Fibroblast of villous mesenchyme (primary cell): ENCODE data around the gene SERPINB5. TPM values are rescaled to one million over a fixed set of nuclear protein-coding genes. Genes with fewer than 3 reads are reported as not detected.

Experiments used
- DNase-seq: peaks from one replicate; pipeline ENCODE4 v3.0.0-alpha.2; 2010; ENCODE audit warnings: low read depth
- H3K4me3 ChIP-seq: 2 replicates; pipeline ENCODE4 v1.5.1; 2011; ENCODE audit warnings: low read depth, mild to moderate bottlenecking, low read length
- total RNA-seq: library from RNA; depleted of rRNA; stranded (reverse); fragments of >200 nt; gene quantifications from 2 replicates; pipeline ENCODE4 v1.2.3, GENCODE V29; 2012
- TF ChIP-seq, protein P1 (sequence below): IDR thresholded peaks from 2 replicates; pipeline ENCODE4 v1.5.1; 2012; ENCODE audit warnings: low read depth, mild to moderate bottlenecking, low read length; ENCODE audit not compliant: insufficient read depth

SERPINB5 gene
- total RNA-seq, 1 donor, result not detected

DNA sequence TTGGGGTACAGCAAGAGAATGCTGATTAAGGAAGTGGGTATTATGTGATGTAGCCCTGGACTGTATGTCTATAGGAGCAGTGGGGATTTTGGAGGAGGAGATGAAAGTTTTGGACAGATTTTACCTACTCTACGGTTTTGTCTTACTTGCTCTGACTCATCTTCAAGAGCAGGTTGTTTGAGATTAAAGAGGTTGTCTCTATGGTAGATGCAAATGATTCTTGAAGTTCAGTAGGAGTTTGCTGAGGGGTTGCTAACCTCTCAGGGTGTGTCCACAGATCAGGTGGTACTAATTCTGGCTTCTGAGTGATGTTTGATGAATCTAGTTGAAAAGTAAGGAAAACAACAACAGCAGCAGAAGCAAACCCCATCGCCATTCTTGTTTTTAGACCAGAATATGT lies 55.7 kb downstream of the SERPINB5 start:
- DNase-seq, result no peak
- no peak overlapping the region for H3K4me3 ChIP-seq
- TF ChIP-seq, protein P1, sequence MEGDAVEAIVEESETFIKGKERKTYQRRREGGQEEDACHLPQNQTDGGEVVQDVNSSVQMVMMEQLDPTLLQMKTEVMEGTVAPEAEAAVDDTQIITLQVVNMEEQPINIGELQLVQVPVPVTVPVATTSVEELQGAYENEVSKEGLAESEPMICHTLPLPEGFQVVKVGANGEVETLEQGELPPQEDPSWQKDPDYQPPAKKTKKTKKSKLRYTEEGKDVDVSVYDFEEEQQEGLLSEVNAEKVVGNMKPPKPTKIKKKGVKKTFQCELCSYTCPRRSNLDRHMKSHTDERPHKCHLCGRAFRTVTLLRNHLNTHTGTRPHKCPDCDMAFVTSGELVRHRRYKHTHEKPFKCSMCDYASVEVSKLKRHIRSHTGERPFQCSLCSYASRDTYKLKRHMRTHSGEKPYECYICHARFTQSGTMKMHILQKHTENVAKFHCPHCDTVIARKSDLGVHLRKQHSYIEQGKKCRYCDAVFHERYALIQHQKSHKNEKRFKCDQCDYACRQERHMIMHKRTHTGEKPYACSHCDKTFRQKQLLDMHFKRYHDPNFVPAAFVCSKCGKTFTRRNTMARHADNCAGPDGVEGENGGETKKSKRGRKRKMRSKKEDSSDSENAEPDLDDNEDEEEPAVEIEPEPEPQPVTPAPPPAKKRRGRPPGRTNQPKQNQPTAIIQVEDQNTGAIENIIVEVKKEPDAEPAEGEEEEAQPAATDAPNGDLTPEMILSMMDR, result no peak

DNA sequence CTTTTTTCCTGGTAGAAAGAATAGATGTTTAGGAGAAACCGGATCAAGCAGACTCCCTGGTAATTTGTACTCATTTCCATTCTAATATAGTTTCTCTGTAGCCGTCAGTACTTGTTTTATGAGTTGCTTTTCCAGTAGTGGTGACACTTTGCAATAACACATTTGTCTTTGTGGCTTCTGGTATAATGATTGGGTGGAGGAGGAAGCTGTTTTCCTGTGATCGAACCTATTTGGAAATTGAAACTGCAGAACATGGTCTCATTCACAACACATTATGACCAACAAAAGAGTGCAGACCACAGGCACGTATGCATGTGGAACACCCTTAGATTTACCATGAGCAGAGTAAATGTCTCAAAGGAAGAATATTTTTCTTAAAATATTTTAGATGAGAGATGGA lies 57.9 kb downstream of the SERPINB5 start:
- TF ChIP-seq, protein P1, result no peak
- H3K4me3 ChIP-seq, result no peak overlapping the region
- DNase-seq, result no peak

DNA sequence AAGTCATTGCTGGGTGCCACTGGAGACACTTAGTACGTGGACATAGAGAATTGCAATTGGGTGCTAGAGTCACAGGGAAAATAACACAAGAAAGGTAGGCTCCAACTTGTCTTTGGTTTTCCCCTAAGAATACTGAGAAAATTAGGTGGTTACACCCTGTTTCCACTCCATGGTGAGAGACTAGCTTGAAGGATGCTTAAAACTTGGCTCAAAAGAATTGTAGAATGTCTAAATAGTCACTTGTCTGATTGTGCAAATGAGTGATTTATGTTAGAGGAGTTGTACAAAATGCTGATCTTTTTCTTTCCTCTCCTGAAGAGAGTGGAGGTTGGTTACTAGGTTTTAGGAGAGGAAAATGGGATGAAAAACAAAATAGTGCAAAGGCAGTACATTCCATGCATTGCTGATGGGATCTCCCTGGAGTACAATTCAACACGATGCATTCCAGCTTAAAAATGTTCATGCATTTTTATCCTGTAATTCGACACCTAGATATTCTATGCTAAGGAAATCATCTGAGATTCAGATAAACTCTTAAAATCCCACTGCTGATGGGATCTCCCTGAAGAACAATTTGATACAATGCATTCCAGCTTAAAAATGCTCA lies 63.2 kb downstream of the SERPINB5 start:
- H3K4me3 ChIP-seq, result no peak overlapping the region
- TF ChIP-seq, protein P1, result no peak
- DNase-seq, result peak; percentile 18

DNA sequence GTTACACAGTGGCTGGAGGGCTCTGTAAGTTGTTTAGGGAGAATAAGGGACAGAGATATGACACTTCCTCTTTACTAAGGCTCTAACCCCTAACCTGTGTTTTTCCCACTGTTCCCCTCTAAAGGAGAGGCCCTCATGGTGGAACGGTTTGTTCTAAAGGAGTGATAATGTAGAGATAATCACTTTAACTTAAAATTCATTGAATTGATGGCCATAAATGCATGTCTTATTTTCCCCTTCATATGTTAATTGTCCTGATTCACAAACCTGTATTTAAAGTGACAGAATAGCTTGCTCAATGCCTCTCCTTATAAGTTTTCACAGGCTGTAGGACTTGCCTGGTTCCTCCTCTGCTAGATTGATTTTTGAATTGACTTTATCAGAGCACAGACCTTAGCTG lies 65.3 kb downstream of the SERPINB5 start, which contains the start of gene SERPINB12:
TSS of gene SERPINB12 (plus strand) at position 301 of the 400 bp plus-strand sequence. CDS start 13,791 bp downstream, outside the sequence.
- H3K4me3 ChIP-seq, result no peak within 1 kb of the TSS
- TF ChIP-seq, protein P1, result no peak
- DNase-seq, result no peak

DNA sequence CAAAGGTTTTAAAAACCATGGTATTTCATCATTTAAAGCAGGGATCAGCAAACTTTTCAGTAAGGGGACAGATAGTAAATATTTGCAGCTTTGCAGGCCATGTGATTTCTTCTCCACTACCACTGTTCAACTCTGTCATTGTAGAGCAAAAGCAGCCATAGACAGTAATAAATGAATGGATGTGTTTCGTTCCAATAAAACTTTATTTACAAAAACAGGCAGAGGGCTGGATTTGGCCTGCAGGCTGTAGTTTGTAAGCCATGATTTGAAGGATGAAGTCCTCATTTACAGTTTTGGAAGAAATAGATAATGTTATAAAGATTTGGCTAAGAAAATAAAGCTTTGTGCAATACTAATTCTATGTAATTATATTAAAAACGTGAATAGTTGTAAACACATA lies 67.3 kb downstream of the SERPINB5 start:
- TF ChIP-seq, protein P1, result no peak
- DNase-seq, result no peak
- no peak overlapping the region for H3K4me3 ChIP-seq

DNA sequence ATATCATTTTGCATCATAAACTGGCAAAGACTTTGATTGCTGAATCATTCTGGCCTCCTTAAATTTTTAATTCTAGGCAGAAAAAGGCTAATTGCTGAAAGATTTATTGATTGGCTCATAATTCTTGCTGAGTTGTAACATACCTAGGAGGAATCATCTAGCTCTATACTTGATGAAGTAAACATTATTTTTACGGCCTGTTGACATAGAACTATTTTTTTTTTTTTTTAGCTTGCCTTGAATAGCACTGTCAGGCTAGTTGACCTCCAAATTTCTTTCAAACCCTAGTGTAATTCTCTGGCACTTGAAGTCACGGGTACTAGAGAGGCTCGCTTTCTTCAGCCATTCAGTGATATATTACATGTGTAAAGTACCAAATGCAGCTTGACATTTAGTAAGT lies 68.2 kb downstream of the SERPINB5 start:
- peak; percentile 6 for DNase-seq
- H3K4me3 ChIP-seq, result no peak overlapping the region
- TF ChIP-seq, protein P1, result no peak

DNA sequence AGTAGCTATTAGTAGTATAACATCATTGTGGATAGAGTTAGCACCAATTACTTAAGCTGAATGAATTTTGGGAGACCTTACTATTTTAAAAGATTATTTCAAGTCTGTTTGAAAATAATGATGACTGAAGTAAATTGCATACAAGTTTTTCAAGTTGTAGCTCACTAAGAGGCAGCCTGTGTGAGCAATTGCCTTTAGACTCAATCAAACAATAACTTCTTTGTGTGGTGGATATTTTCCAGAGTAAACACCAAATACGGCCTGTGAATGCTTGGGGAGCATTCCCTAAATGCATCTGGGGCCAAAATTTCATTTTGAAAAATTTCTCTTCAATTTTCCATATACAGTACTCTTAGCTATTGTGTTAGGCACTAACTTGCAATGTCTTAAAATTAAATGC lies 73.3 kb downstream of the SERPINB5 start:
- no peak for DNase-seq
- no peak overlapping the region for H3K4me3 ChIP-seq
- TF ChIP-seq, protein P1, result no peak
